ENCODE measurements around the gene LIMK2.
A peak's percentile ranks its signal among the peaks of the same experiment; 100 is the strongest.

LIMK2 gene

DNA sequence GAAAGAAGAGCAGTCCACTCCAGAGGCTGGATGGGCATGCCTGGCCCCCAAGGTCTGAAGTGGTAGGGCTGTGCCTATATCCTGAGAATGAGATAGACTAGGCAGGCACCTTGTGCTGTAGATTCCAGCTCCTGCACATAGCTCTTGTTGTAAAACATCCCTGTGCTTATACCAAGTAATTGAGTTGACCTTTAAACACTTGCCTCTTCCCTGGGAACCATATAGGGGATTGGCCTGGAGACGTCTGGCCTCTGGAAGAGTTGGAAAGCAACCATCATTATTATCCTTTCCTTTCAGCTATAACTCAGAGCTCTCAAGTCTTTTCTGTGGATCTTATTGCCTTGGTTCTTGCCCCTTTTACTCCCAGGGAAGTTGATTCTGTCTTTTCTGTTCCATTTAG, 15.1 kb downstream of the LIMK2 start:
- no peak for DNase-seq (ENCODE audit: low spot score)
- no peak overlapping the region for H3K4me3 ChIP-seq (ENCODE audit: severe bottlenecking)
- H3K36me3 ChIP-seq (ENCODE audit: low read depth) = peaks cover 19% of the 10 kb centered on the region
- H3K4me1 ChIP-seq (ENCODE audit: insufficient read depth, poor library complexity, severe bottlenecking) = no peaks in the 10 kb centered on the region
- ATAC-seq (ENCODE audit: low read depth) = no peak
- H3K9me3 ChIP-seq (ENCODE audit: severe bottlenecking) = no peaks in the 10 kb centered on the region
- no peaks in the 10 kb centered on the region for H3K27me3 ChIP-seq (ENCODE audit: insufficient read depth, poor library complexity, severe bottlenecking)
- H3K27ac ChIP-seq (ENCODE audit: poor library complexity, severe bottlenecking) = no peak overlapping the region
- TF ChIP-seq, protein P1, sequence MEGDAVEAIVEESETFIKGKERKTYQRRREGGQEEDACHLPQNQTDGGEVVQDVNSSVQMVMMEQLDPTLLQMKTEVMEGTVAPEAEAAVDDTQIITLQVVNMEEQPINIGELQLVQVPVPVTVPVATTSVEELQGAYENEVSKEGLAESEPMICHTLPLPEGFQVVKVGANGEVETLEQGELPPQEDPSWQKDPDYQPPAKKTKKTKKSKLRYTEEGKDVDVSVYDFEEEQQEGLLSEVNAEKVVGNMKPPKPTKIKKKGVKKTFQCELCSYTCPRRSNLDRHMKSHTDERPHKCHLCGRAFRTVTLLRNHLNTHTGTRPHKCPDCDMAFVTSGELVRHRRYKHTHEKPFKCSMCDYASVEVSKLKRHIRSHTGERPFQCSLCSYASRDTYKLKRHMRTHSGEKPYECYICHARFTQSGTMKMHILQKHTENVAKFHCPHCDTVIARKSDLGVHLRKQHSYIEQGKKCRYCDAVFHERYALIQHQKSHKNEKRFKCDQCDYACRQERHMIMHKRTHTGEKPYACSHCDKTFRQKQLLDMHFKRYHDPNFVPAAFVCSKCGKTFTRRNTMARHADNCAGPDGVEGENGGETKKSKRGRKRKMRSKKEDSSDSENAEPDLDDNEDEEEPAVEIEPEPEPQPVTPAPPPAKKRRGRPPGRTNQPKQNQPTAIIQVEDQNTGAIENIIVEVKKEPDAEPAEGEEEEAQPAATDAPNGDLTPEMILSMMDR (IDR thresholded peaks at IDR 0.05; ENCODE audit: poor library complexity, severe bottlenecking) = no peak

DNA sequence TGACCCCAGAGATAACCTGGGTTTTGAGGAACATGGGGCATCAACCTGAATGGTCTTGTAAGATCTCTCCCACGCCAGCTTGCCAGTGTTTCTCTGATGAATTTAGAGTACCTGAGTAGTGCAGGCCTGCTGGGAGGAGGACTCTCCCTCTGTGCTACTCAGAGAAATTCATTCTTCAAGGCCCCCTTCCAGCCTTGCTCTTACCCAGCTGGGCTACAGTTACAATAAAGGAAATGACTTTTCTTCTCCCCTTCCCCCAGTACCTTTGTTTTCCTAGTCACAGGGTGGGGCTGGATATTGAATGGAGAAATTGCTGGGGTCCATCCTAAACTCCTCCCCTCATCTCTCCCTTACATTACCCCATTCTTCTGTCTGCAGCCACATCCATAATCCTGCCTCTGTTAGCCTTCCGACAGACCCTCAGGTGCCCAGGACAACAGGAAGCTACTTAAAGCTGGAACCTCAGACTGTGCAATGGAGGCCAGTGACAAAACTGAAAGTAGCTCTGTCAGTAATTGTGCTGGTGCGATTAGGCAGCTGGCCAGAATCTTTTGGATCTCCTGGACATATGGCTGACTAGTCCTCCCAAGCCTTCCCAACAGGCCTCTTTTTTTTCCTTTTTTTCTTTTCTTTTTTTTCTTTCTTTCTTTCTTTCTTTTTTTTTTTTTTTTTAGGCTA, 17.4 kb downstream of the LIMK2 start:
- Histone ChIP-seq H3K4me1 (ENCODE audit: insufficient read depth, poor library complexity, severe bottlenecking) (no peaks in the 10 kb centered on the region), H3K9me3 (ENCODE audit: severe bottlenecking) (no peaks in the 10 kb centered on the region), H3K36me3 (ENCODE audit: low read depth) (peaks cover 24% of the 10 kb centered on the region), H3K27me3 (ENCODE audit: insufficient read depth, poor library complexity, severe bottlenecking) (no peaks in the 10 kb centered on the region), H3K4me3 (ENCODE audit: severe bottlenecking) (no peak overlapping the region), H3K27ac (ENCODE audit: poor library complexity, severe bottlenecking) (peak overlapping the region; percentile 18)
- TF ChIP-seq, protein P1 (IDR thresholded peaks at IDR 0.05; ENCODE audit: poor library complexity, severe bottlenecking) = no peak
- DNase-seq (ENCODE audit: low spot score) (no peak), ATAC-seq (ENCODE audit: low read depth) (no peak)

DNA sequence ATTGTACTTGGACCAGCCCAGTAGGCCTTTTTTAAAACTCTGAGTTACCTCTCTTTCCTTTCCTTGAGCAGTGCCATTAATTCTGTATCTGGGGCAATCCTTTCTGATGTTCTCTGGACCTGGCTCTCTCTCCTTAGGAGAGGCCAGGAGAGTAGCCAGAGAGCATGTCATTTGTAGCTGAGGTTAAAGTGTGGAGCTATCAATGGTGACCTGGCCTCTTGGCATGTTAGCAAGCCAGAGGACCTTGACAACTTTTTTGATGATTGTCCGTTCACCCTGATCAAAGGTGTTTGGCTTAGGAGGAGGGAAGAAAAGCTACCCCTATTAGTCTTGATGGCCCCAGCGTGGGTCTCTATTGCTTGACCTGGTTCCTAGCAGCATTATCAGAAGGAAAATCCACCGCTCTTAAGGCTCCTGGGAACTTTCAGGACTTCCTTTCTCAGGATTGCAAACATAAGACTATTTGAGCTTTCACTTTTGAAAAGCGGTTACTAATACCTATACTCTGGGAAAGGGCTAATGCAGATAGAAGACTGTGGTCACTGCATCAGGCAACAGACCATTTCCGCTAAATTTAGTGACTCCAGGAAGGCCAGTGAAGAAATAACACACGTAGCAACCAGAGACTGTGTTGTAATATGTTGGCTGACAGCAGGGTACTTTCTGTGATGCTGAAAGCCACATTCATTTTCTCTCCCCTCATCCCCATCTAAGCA, 18.2 kb downstream of the LIMK2 start:
- peak overlapping the region; percentile 18 for H3K27ac ChIP-seq (ENCODE audit: poor library complexity, severe bottlenecking)
- no peak overlapping the region for H3K4me3 ChIP-seq (ENCODE audit: severe bottlenecking)
- DNase-seq (ENCODE audit: low spot score) (no peak), ATAC-seq (ENCODE audit: low read depth) (no peak)
- no peaks in the 10 kb centered on the region for H3K27me3 ChIP-seq (ENCODE audit: insufficient read depth, poor library complexity, severe bottlenecking)
- no peaks in the 10 kb centered on the region for H3K4me1 ChIP-seq (ENCODE audit: insufficient read depth, poor library complexity, severe bottlenecking)
- H3K9me3 ChIP-seq (ENCODE audit: severe bottlenecking) = no peaks in the 10 kb centered on the region
- H3K36me3 ChIP-seq (ENCODE audit: low read depth) = peaks cover 24% of the 10 kb centered on the region
- TF ChIP-seq, protein P1 (IDR thresholded peaks at IDR 0.05; ENCODE audit: poor library complexity, severe bottlenecking) = no peak

DNA sequence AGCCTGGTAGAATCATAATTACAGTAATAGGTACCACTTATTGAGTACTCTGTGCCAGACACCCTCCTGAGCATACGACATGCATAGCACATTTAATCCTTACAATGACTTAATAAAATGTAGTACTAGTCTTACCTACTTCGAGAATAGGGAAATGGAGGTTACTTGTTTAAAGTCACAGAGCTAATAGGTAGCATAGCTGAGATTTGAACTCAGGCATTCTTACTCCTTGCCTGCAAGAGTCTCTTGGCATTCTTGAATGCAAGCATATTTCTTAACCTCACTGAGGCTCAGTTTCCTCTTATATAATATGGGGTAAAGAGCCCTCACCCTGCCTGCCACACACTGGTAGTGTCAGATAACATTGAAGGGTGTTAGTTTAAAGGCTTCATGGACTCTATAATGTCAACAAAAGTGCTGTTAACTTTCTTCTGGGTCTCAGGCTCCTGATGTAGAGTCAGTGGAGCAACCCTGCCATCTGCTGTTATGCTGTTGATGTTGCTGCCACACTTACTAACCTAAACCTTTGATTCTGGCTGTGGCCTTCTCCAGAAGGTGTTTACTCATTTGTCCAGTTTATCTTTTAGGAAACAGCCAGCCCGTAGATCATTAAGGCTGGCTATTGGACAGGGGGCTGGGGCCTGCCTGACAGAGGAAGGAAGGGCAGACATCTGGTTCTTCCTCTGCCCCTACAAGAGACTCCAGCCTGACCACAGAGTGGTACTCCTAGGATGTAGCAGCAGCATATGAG, 18.9 kb downstream of the LIMK2 start:
- TF ChIP-seq, protein P1 (IDR thresholded peaks at IDR 0.05; ENCODE audit: poor library complexity, severe bottlenecking) = peak; percentile 58
- H3K4me3 ChIP-seq (ENCODE audit: severe bottlenecking) = no peak overlapping the region
- H3K4me1 ChIP-seq (ENCODE audit: insufficient read depth, poor library complexity, severe bottlenecking) = no peaks in the 10 kb centered on the region
- H3K36me3 ChIP-seq (ENCODE audit: low read depth) = peaks cover 22% of the 10 kb centered on the region
- no peak overlapping the region for H3K27ac ChIP-seq (ENCODE audit: poor library complexity, severe bottlenecking)
- H3K9me3 ChIP-seq (ENCODE audit: severe bottlenecking) = no peaks in the 10 kb centered on the region
- H3K27me3 ChIP-seq (ENCODE audit: insufficient read depth, poor library complexity, severe bottlenecking) = no peaks in the 10 kb centered on the region
- DNase-seq (ENCODE audit: low spot score) (no peak), ATAC-seq (ENCODE audit: low read depth) (peak; percentile 63)
